Left lung (tissue), 10 donors: ENCODE data around the gene CAMK2A. TPM values are rescaled to one million over a fixed set of nuclear protein-coding genes. Genes with fewer than 3 reads are reported as not detected.

Experiments
- ATAC-seq: fragments of 200-7000 bp; cut with Tn5 transposase; one replicate; pipeline ENCODE4 v1.9.1; 2020; ENCODE audit warnings: moderate library complexity
- DNase-seq, 4 donors: peaks; one replicate each; pipeline ENCODE4 v3.0.0-alpha.2; 2013 to 2020
- H3K27ac ChIP-seq, 2 donors: fragments of 200-600 bp; sonication (generic) in 1 of 2; one replicate each; pipeline versions ENCODE4 v1.5.0 to v1.8.0; 2020 to 2021
- H3K27me3 ChIP-seq, 2 donors: fragments of 200-600 bp; sonication (generic) in 1 of 2; one replicate each; pipeline versions ENCODE4 v1.5.0 to v1.8.0; 2020 to 2021
- H3K36me3 ChIP-seq, 2 donors: fragments of 200-600 bp; sonication (generic) in 1 of 2; one replicate each; pipeline versions ENCODE4 v1.5.0 to v1.8.0; 2020 to 2021
- H3K4me1 ChIP-seq, 2 donors: fragments of 200-600 bp; one replicate each; pipeline ENCODE4 v1.8.0; 2021
- H3K4me3 ChIP-seq, 2 donors: fragments of 200-600 bp; sonication (generic) in 1 of 2; one replicate each; pipeline versions ENCODE4 v1.5.0 to v1.8.0; 2020 to 2021; ENCODE audit warnings: mild to moderate bottlenecking in 1 of 2
- H3K9me3 ChIP-seq, 2 donors: fragments of 200-600 bp; sonication (generic) in 1 of 2; one replicate each; pipeline versions ENCODE4 v1.5.0 to v1.8.0; 2020 to 2021
- intact Hi-C, 2 donors: fragments of 100-400 bp; cut with DNase I; formaldehyde crosslinking; loops; one replicate each; pipeline versions ENCODE4 v1.11.2 to v1.14.2; 2022
- polyA plus RNA-seq, 6 donors: library from polyadenylated mRNA; unstranded; fragments of 120-200 nt; gene quantifications; one replicate each; pipeline ENCODE4 v1.2.1, GENCODE V29; 2013; ENCODE audit not compliant: insufficient read length in 6 of 6
- total RNA-seq, 2 donors: library from RNA; stranded (reverse); fragmentation: NEBNext Ultra II Directional; extraction: Animal tissue kit (Norgen Biotek cat#: 25700); gene quantifications; one replicate each; pipeline ENCODE4 v1.2.1, GENCODE V29; 2021
- TF ChIP-seq, protein P1 (sequence below), 2 donors: fragments of 200-600 bp; sonication (generic) in 1 of 2; IDR thresholded peaks; one replicate each; pipeline versions ENCODE4 v1.5.0 to v1.8.0; 2021; ENCODE audit warnings: antibody characterized with exemption in 2 of 2
- donor health status: DM: no; HTN: yes; CAD: no.
- donor health status: DM: no; HTN: no; CAD: no.

CAMK2A gene
- total and polyA plus RNA-seq, 8 donors = 0.64 to 5.8 (median 4.7) TPM

DNA sequence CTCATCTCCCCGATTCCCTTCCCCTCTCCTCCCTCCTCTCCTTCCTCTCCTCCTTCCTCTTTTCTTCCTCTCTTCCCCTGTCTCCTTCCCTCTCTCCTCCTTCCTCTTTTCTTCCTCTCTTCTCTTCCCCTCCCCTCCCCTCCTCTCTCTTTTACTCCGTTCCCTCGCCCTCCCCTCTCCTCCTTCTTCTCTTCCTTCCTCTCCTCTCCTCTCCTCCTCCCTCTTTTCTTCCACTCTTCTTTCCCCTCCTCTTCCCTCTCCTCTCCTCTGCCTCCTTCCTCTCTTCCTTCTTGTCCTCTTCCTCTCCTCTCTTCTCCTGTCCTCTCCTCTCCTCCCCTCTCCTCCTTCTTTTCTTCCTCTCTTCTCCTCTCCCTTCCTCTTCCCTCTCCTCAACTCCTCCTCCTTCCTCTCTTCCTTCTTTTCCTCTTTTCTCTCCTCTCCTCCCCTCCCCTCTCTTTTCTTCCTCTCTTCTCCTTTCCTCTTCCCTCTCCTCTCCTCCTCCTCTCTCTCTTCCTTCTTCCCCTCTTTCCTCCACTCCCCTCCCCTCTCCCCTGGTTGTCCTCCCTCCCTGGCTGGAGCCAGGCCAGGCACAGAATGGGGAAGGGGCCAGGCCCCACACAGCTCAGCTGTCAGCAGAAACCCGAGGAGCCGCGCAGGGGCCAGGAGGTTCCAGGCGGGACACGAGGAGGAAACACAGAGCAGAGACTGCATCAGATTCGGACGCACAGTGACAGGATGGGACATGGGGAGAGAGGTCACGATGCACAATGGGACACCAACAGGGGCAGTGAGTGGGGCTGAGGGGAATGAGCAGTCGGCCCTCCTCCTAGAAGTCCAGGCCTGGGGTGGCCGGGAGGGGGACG is 48.0 kb downstream of the CAMK2A start:
- TF ChIP-seq, protein P1, sequence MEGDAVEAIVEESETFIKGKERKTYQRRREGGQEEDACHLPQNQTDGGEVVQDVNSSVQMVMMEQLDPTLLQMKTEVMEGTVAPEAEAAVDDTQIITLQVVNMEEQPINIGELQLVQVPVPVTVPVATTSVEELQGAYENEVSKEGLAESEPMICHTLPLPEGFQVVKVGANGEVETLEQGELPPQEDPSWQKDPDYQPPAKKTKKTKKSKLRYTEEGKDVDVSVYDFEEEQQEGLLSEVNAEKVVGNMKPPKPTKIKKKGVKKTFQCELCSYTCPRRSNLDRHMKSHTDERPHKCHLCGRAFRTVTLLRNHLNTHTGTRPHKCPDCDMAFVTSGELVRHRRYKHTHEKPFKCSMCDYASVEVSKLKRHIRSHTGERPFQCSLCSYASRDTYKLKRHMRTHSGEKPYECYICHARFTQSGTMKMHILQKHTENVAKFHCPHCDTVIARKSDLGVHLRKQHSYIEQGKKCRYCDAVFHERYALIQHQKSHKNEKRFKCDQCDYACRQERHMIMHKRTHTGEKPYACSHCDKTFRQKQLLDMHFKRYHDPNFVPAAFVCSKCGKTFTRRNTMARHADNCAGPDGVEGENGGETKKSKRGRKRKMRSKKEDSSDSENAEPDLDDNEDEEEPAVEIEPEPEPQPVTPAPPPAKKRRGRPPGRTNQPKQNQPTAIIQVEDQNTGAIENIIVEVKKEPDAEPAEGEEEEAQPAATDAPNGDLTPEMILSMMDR (IDR thresholded peaks at IDR 0.05) = no peak
- Histone ChIP-seq H3K27ac (no peak overlapping the region), H3K9me3 (no peaks in the 10 kb centered on the region), H3K27me3 (no peaks in the 10 kb centered on the region), H3K4me3 (no peak overlapping the region), H3K4me1 (no peaks in the 10 kb centered on the region), H3K36me3 (no peaks in the 10 kb centered on the region)
- peak in 3 of 4 donors; percentile 20 to 73 (median 50) for DNase-seq
- ATAC-seq = no peak
- intact Hi-C loops = no loop called here

- H3K27me3 ChIP-seq = no peaks in the 10 kb centered on the region
- H3K36me3 ChIP-seq = no peaks in the 10 kb centered on the region
- TF ChIP-seq, protein P1 (IDR thresholded peaks at IDR 0.05) = no peak
- DNase-seq (no peak), ATAC-seq (no peak)
- no peak overlapping the region for H3K4me3 ChIP-seq
- no peaks in the 10 kb centered on the region for H3K9me3 ChIP-seq
- intact Hi-C loops = no loop called here
- no peak overlapping the region for H3K27ac ChIP-seq
- no peaks in the 10 kb centered on the region for H3K4me1 ChIP-seq
Measured at GRCh38 chr5:150239794-150240122, 49.8 kb downstream of the CAMK2A start.

DNA sequence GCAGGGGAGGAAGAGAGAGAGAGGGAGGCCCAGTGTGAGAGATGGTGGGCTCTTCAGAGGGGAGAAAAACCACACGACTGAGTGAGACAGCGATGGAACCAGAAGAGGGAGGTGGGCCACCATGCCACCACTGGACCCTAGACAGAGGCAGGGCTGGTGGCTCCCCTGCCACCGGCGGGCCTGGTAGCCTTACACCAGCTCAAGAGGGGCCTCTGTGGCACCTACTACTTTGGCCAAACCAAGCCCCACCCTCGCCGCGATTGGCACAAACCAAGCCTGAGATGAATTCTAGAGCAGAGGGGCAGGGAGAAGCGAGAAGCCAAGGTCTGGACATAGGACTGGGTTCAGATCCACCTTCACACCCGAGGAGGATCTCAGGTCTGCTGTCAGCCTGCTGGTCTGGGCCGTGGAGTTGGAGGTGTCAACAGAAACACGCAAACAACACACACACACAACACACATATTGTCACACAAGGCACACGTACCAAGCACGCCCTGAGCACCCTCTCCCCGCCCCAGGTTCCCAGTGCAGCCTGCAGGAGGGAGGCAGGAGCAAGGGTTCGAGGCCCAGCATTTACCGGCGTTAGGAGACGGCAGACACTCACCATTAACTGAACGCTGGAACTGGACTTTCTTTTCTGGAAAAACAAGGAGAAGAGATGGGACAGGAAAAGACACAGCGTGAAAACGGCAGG is 50.3 kb downstream of the CAMK2A start:
- ATAC-seq (no peak), DNase-seq (peak in 1 of 4 donors; percentile 65)
- intact Hi-C loops = no loop called here
- Histone ChIP-seq H3K36me3 (no peaks in the 10 kb centered on the region), H3K4me1 (no peaks in the 10 kb centered on the region), H3K27ac (no peak overlapping the region), H3K4me3 (no peak overlapping the region), H3K27me3 (no peaks in the 10 kb centered on the region), H3K9me3 (no peaks in the 10 kb centered on the region)
- TF ChIP-seq, protein P1 (IDR thresholded peaks at IDR 0.05) = no peak

DNA sequence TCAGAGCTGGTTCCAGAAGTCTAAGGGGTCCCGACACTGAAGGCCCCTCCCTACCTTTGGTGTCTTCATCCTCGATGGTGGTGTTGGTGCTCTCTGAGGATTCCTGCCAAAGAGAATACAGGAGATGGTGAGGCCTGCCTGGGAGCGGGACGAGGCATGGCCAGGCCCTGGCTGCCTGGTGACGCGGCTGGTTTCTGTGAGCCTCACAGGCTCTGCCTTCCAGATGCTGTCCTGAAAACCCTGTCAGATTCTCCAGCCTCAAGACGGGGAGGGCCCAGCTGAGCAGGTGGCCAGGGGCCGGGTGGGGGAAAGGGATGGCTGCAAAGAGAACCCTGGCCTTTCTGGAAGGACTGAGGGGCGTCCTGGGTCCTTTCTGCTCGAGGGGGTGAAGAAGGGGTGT is 50.9 kb downstream of the CAMK2A start:
- Histone ChIP-seq H3K9me3 (no peaks in the 10 kb centered on the region), H3K4me1 (no peaks in the 10 kb centered on the region), H3K36me3 (no peaks in the 10 kb centered on the region), H3K27me3 (no peaks in the 10 kb centered on the region), H3K27ac (no peak overlapping the region), H3K4me3 (no peak overlapping the region)
- intact Hi-C loops = no loop called here
- TF ChIP-seq, protein P1 (IDR thresholded peaks at IDR 0.05) = no peak
- no peak for ATAC-seq
- DNase-seq = no peak

- intact Hi-C loops = no loop called here
- no peaks in the 10 kb centered on the region for H3K9me3 ChIP-seq
- H3K27me3 ChIP-seq = no peaks in the 10 kb centered on the region
- DNase-seq (no peak), ATAC-seq (no peak)
- no peak overlapping the region for H3K4me3 ChIP-seq
- H3K4me1 ChIP-seq = no peaks in the 10 kb centered on the region
- H3K36me3 ChIP-seq = no peaks in the 10 kb centered on the region
- H3K27ac ChIP-seq = no peak overlapping the region
- TF ChIP-seq, protein P1 (IDR thresholded peaks at IDR 0.05) = no peak
Measured at GRCh38 chr5:150236981-150237754, 52.4 kb downstream of the CAMK2A start.
